Lower lobe of right lung (tissue), 2 donors: Measurements from ENCODE around the gene STK32C. TPM values are rescaled to one million over a fixed set of nuclear protein-coding genes. Genes with fewer than 3 reads are reported as not detected.

Experiments used
- ATAC-seq, 2 donors: fragments of 200-7000 bp; cut with Tn5 transposase; one replicate each; pipeline ENCODE4 v1.9.1; 2020 to 2022; ENCODE audit warnings: mild to moderate bottlenecking in 2 of 2, moderate library complexity in 2 of 2
- DNase-seq: peaks from one replicate; pipeline ENCODE4 v3.0.0-alpha.2; 2020
- H3K27ac ChIP-seq: fragments of 200-600 bp; one replicate; pipeline ENCODE4 v1.8.0; 2022
- H3K27me3 ChIP-seq: fragments of 200-600 bp; one replicate; pipeline ENCODE4 v1.8.0; 2022; ENCODE audit warnings: low read depth
- H3K36me3 ChIP-seq: fragments of 200-600 bp; one replicate; pipeline ENCODE4 v1.8.0; 2022; ENCODE audit warnings: mild to moderate bottlenecking
- H3K4me1 ChIP-seq: fragments of 200-600 bp; one replicate; pipeline ENCODE4 v1.8.0; 2022
- H3K4me3 ChIP-seq: fragments of 200-600 bp; one replicate; pipeline ENCODE4 v1.8.0; 2022; ENCODE audit warnings: mild to moderate bottlenecking
- H3K9me3 ChIP-seq: fragments of 200-600 bp; one replicate; pipeline ENCODE4 v1.8.0; 2022
- CTCF ChIP-seq: fragments of 200-600 bp; IDR thresholded peaks from one replicate; pipeline ENCODE4 v1.8.0; 2022; ENCODE audit warnings: antibody characterized with exemption, mild to moderate bottlenecking
- intact Hi-C: fragments of 100-400 bp; cut with DNase I; formaldehyde crosslinking; loops from one replicate; pipeline ENCODE4 v1.11.0; 2022
- total RNA-seq: library from RNA; stranded (reverse); fragmentation: NEBNext Ultra II Directional; extraction: Animal tissue kit (Norgen Biotek cat#: 25700); gene quantifications from one replicate; pipeline ENCODE4 v1.2.1, GENCODE V29; 2021
- donor health status: DM: no; HTN: yes; CAD: no; lungs with severe emphysema.

The STK32C gene
- total RNA-seq, 1 donor from 2014 or later, result 14.1 TPM

GRCh38 chr10:132273966-132274365, 33.8 kb downstream of the STK32C start:
- Histone ChIP-seq H3K4me3 (no peak overlapping the region), H3K4me1 (peaks cover 10% of the 10 kb centered on the region), H3K36me3 (no peaks in the 10 kb centered on the region), H3K9me3 (no peaks in the 10 kb centered on the region), H3K27me3 (no peaks in the 10 kb centered on the region), H3K27ac (no peak overlapping the region)
- intact Hi-C loops, result no loop called here
- no peak for TF ChIP-seq CTCF
- DNase-seq (no peak), ATAC-seq (no peak)

- no peak for ATAC-seq
These were observed 34.3 kb downstream of the STK32C start for GRCh38 chr10:132273304-132273944.

GRCh38 chr10:132272231-132272971, 35.3 kb downstream of the STK32C start:
- H3K4me3 ChIP-seq, result no peak overlapping the region

More at GRCh38 chr10:132273304-132273944, 34.3 kb downstream of the STK32C start:
- TF ChIP-seq CTCF, result no peak
- DNase-seq, result peak; percentile 3
- Histone ChIP-seq H3K36me3 (no peaks in the 10 kb centered on the region), H3K4me3 (no peak overlapping the region), H3K9me3 (no peaks in the 10 kb centered on the region), H3K4me1 (peaks cover 10% of the 10 kb centered on the region), H3K27ac (no peak overlapping the region), H3K27me3 (no peaks in the 10 kb centered on the region)
- intact Hi-C loops, result no loop called here

GRCh38 chr10:132271458-132272230, 36.1 kb downstream of the STK32C start:
- H3K27me3 ChIP-seq, result no peaks in the 10 kb centered on the region
- DNase-seq (peak; percentile 38), ATAC-seq (no peak)
- H3K4me1 ChIP-seq, result peaks cover 10% of the 10 kb centered on the region
- no peak for TF ChIP-seq CTCF
- H3K4me3 ChIP-seq, result no peak overlapping the region
- no peak overlapping the region for H3K27ac ChIP-seq
- H3K36me3 ChIP-seq, result no peaks in the 10 kb centered on the region
- H3K9me3 ChIP-seq, result no peaks in the 10 kb centered on the region
- intact Hi-C loops, result no loop called here

More at GRCh38 chr10:132272231-132272971, 35.3 kb downstream of the STK32C start:
- no peaks in the 10 kb centered on the region for H3K27me3 ChIP-seq
- no peaks in the 10 kb centered on the region for H3K9me3 ChIP-seq
- DNase-seq, result peak; percentile 44
- H3K4me1 ChIP-seq, result peaks cover 10% of the 10 kb centered on the region
- intact Hi-C loops, result no loop called here
- H3K27ac ChIP-seq, result no peak overlapping the region
- no peak for TF ChIP-seq CTCF
- peak in 1 of 2 donors; percentile 39 for ATAC-seq
- no peaks in the 10 kb centered on the region for H3K36me3 ChIP-seq

GRCh38 chr10:132270721-132271457, 36.9 kb downstream of the STK32C start:
- Histone ChIP-seq H3K27ac (no peak overlapping the region), H3K9me3 (no peaks in the 10 kb centered on the region), H3K4me1 (peaks cover 10% of the 10 kb centered on the region), H3K36me3 (no peaks in the 10 kb centered on the region), H3K4me3 (no peak overlapping the region), H3K27me3 (no peaks in the 10 kb centered on the region)
- ATAC-seq, result no peak
- TF ChIP-seq CTCF, result no peak
- intact Hi-C loops, result no loop called here
- DNase-seq, result peak; percentile 29
